GM18526 (cell line): ENCODE results near the gene RPE65.

Experiments
- POLR2A ChIP-seq: IDR thresholded peaks from 3 replicates; pipeline ENCODE4 v1.6.1; 2011; ENCODE audit not compliant: insufficient read length; ENCODE audit errors: extremely low read depth

RPE65 gene

DNA sequence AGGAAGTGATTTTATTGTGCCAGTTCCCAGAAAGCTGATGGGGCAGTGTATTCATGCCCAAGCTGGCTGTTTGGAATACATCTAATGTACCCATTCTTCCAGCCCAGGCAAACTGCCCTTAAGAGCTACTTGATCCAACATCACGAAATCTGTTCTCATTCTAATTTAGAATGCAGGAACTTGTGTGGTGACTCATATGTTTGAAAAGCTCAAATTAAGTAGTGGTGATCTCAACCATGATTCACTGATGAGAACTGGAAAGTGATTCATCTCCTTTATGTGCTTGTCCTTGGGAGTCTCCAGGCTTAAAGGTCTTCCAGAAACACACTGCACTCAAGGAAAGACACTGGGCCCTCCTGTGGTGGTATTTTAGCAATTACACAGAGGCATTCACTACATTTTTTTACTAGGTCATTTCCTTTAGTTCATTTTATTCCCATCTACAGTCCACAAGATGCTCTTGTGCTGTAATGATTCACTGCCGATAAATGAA lies 65.4 kb downstream of the RPE65 start:
- no peak for TF ChIP-seq POLR2A

DNA sequence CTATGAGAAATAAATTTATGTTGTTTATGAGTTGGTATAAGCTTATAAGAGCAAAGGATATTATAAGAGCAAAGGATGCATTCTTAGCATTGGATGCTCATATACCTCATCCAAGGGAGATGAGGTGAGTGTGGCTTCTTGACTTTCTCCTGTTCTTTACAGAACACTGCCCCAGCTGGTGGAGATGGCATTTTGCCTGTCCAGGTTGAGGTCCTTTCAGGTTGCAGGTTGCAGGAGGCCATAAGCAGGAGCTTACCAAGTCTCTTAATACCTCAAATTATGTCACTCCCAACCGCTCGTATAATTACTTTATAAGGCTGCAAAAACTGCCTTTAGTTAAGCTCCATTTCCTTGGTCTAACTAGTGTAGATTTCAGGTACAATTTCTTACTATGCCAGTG lies 66.7 kb downstream of the RPE65 start:
- TF ChIP-seq POLR2A: no peak

DNA sequence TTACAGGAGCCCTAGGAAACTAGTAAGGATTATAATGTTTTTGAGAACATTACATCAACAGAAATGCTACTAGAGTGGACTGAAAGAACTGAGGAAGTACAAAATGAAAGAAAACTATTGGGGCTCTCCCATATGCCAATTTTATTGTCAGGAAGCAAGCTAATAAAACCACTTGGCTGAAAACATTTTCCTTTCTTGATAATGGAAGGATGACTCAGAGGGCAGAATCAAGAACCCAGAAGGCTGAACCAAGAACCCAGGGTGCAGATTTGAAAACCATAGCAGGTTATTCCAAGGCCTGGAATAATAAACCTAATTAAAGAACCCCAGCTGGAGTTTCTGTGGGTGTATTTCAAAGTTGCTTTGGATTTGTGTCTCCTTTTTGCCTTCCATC lies 70.7 kb downstream of the RPE65 start:
- no peak for TF ChIP-seq POLR2A
